Measurements from ENCODE around the gene PHACTR2.

DNA sequence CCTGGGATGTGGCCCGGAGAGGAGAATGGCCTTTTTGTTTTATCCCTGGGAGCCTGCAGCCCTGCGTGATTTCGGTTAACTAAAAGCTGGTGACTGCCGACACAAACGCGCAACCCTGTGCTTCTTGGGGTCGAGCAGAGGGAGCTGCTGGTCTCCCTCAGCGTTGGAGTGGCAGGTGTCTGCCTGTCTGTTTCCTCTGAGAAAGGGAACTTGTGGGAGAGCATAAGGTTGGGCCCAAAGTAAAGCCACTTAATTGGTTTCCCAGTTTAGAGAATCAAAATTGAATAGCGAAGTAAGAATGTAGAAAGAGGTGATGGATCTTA is 165.9 kb downstream of the PHACTR2 start:
- TF ChIP-seq, protein P1, sequence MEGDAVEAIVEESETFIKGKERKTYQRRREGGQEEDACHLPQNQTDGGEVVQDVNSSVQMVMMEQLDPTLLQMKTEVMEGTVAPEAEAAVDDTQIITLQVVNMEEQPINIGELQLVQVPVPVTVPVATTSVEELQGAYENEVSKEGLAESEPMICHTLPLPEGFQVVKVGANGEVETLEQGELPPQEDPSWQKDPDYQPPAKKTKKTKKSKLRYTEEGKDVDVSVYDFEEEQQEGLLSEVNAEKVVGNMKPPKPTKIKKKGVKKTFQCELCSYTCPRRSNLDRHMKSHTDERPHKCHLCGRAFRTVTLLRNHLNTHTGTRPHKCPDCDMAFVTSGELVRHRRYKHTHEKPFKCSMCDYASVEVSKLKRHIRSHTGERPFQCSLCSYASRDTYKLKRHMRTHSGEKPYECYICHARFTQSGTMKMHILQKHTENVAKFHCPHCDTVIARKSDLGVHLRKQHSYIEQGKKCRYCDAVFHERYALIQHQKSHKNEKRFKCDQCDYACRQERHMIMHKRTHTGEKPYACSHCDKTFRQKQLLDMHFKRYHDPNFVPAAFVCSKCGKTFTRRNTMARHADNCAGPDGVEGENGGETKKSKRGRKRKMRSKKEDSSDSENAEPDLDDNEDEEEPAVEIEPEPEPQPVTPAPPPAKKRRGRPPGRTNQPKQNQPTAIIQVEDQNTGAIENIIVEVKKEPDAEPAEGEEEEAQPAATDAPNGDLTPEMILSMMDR (conservative IDR thresholded peaks at IDR 0.05): no peak
- no peak for TF ChIP-seq EZH2 (IDR thresholded peaks at IDR 0.05; ENCODE audit: low read depth)
